Measurements from ENCODE around the gene SLC44A1. TPM values are rescaled to one million over a fixed set of nuclear protein-coding genes. Genes with fewer than 3 reads are reported as not detected.

Gene SLC44A1
- total RNA-seq, 2 experiments from 2014 or later = 26.6 to 71.6 TPM

Other genes with a start within 250 kb of the SLC44A1 start
- gene FSD1L, start 203.4 kb downstream of the SLC44A1 start, total RNA-seq (2014; rRNA removed; shearing (Covaris generic)) = 3.1 and 4.4 TPM in 2 replicates
- 7.9 and 8.5 TPM in 2 replicates for gene FSD1L, start 203.4 kb downstream of the SLC44A1 start, total RNA-seq (2022)

Data from OCI-LY7 (cell line).